DND-41 (cell line): ENCODE results near the gene DOCK6.

Experiments
- CTCF ChIP-seq: IDR thresholded peaks from 2 replicates; pipeline ENCODE4 v1.5.1; 2012; ENCODE audit warnings: borderline replicate concordance, low read length, moderate library complexity, mild to moderate bottlenecking; ENCODE audit not compliant: poor library complexity, severe bottlenecking; ENCODE audit errors: extremely low read depth
- EZH2 ChIP-seq: IDR thresholded peaks from 3 replicates; pipeline ENCODE4 v1.6.1; 2012; ENCODE audit warnings: borderline replicate concordance, low read depth, mild to moderate bottlenecking, moderate library complexity, low read length, inconsistent platforms; ENCODE audit not compliant: severe bottlenecking

GRCh38 chr19:11208561-11209471, 53.5 kb downstream of the DOCK6 start:
- TF ChIP-seq CTCF (no peak), EZH2 (no peak)
